ENCODE results near the gene LCLAT1. TPM values are rescaled to one million over a fixed set of nuclear protein-coding genes. Genes with fewer than 3 reads are reported as not detected.

LCLAT1 gene
- total RNA-seq, 2 donors from 2014 or later, result 30.2 to 34.2 TPM

DNA sequence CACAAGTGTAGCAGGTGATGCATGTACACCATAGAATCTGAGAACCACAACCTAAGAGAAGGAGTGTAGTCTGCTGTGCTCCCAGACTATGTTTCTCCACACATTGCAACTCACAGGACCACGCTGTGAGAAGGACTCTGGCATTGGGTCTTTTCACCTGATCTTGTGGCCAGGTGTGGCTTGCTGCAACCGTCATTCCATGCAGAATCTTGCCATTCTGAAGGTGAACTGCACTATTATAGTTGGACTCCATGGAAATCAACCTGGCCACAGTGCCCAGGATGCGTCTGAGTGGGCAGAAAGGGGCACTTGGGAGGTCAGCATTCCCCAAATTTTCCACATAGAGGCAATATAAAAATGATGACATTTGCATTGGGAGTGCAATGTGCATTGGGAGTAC lies 237.9 kb downstream of the LCLAT1 start:
- H3K27ac ChIP-seq (ENCODE audit: low read depth, low read length), result no peak overlapping the region
- H3K9me3 Mint-ChIP-seq, result no peaks in the 10 kb centered on the region
- TF ChIP-seq, protein P1, sequence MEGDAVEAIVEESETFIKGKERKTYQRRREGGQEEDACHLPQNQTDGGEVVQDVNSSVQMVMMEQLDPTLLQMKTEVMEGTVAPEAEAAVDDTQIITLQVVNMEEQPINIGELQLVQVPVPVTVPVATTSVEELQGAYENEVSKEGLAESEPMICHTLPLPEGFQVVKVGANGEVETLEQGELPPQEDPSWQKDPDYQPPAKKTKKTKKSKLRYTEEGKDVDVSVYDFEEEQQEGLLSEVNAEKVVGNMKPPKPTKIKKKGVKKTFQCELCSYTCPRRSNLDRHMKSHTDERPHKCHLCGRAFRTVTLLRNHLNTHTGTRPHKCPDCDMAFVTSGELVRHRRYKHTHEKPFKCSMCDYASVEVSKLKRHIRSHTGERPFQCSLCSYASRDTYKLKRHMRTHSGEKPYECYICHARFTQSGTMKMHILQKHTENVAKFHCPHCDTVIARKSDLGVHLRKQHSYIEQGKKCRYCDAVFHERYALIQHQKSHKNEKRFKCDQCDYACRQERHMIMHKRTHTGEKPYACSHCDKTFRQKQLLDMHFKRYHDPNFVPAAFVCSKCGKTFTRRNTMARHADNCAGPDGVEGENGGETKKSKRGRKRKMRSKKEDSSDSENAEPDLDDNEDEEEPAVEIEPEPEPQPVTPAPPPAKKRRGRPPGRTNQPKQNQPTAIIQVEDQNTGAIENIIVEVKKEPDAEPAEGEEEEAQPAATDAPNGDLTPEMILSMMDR (conservative IDR thresholded peaks at IDR 0.05), result no peak
- H3K36me3 Mint-ChIP-seq (ENCODE audit: low read depth), result no peaks in the 10 kb centered on the region
- no peak for DNase-seq
- H3K4me1 ChIP-seq (ENCODE audit: control insufficient read depth, insufficient read depth, low read length), result no peaks in the 10 kb centered on the region
- H3K36me3 ChIP-seq (ENCODE audit: control insufficient read depth, insufficient read depth, low read length), result no peaks in the 10 kb centered on the region
- H3K27ac Mint-ChIP-seq, result no peak overlapping the region
- H3K9me3 ChIP-seq (ENCODE audit: control insufficient read depth, low read length), result no peaks in the 10 kb centered on the region
- no peaks in the 10 kb centered on the region for H3K27me3 ChIP-seq (ENCODE audit: control insufficient read depth, insufficient read depth, low read length, poor library complexity, severe bottlenecking)
- H3K27me3 Mint-ChIP-seq (ENCODE audit: insufficient read depth), result peaks cover 3% of the 10 kb centered on the region
- 83 to 92% methylated on average over 1 to 3 of the region's 3 CpGs for WGBS, 2 experiments (ENCODE audit: insufficient coverage in 1 of 2, insufficient read length in 1 of 2)
- no peak overlapping the region for H3K9ac ChIP-seq (ENCODE audit: extremely low read depth, low read length, poor library complexity, severe bottlenecking)
- H3K4me1 Mint-ChIP-seq, result peaks cover 11% of the 10 kb centered on the region
- H3K4me3 ChIP-seq (ENCODE audit: low read length), result no peak overlapping the region
- H3K4me3 Mint-ChIP-seq, result no peak overlapping the region

DNA sequence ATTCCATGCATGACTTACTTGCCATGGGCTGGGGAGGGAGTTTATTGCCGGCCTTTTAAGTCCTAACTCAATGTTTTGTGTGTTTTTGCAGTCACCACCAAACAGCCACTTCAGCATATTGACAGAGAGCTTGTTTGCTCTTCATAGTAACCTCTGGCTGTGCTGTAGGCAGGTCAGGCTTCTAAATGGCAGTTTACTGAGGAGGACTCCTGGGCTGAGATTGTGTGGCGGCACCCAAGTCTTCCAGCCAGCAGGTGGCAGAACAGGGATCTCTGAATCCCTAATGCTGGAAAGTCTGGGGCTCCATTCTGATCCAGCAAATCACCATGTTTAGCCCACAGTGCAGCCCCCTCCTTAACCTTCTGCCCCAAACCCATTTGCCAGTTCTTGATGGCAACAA lies 239.0 kb downstream of the LCLAT1 start:
- Histone ChIP-seq H3K9me3 (ENCODE audit: control insufficient read depth, low read length) (no peaks in the 10 kb centered on the region), H3K4me1 (ENCODE audit: control insufficient read depth, insufficient read depth, low read length) (no peaks in the 10 kb centered on the region), H3K4me3 (ENCODE audit: low read length) (no peak overlapping the region), H3K9ac (ENCODE audit: extremely low read depth, low read length, poor library complexity, severe bottlenecking) (no peak overlapping the region), H3K36me3 (ENCODE audit: control insufficient read depth, insufficient read depth, low read length) (no peaks in the 10 kb centered on the region), H3K27me3 (ENCODE audit: control insufficient read depth, insufficient read depth, low read length, poor library complexity, severe bottlenecking) (no peaks in the 10 kb centered on the region), H3K27ac (ENCODE audit: low read depth, low read length) (no peak overlapping the region)
- no peaks in the 10 kb centered on the region for H3K36me3 Mint-ChIP-seq (ENCODE audit: low read depth)
- H3K27me3 Mint-ChIP-seq (ENCODE audit: insufficient read depth), result peaks cover 3% of the 10 kb centered on the region
- DNase-seq, result peak; percentile 79
- TF ChIP-seq, protein P1 (conservative IDR thresholded peaks at IDR 0.05), result peak; percentile 74
- peaks cover 11% of the 10 kb centered on the region for H3K4me1 Mint-ChIP-seq
- no peak overlapping the region for H3K4me3 Mint-ChIP-seq
- no peak overlapping the region for H3K27ac Mint-ChIP-seq
- no peaks in the 10 kb centered on the region for H3K9me3 Mint-ChIP-seq
- WGBS, 2 experiments (ENCODE audit: insufficient coverage in 1 of 2, insufficient read length in 1 of 2), result 92 to 94% methylated on average over 2 of the region's 2 CpGs

DNA sequence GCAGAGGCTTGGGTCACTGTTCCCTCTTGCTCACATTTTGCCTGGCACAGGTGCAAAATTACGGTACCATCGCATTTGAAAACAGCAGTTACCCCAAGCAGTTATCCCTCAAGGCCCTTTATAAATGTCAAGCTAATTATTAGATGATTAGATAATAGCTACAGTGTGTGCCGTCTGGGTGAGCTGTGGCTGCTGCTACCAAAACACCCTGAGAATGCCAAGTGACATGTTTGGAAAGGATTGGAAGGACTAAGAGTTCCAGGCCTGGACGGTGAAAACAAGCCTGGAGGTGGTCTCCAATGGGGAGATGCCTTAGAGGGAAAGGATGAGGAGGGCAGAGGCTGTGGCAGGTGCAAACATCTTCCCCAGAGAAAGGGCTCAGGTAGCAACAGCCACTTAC lies 239.6 kb downstream of the LCLAT1 start:
- Histone ChIP-seq H3K4me3 (ENCODE audit: low read length) (no peak overlapping the region), H3K9ac (ENCODE audit: extremely low read depth, low read length, poor library complexity, severe bottlenecking) (no peak overlapping the region), H3K9me3 (ENCODE audit: control insufficient read depth, low read length) (no peaks in the 10 kb centered on the region), H3K4me1 (ENCODE audit: control insufficient read depth, insufficient read depth, low read length) (no peaks in the 10 kb centered on the region), H3K36me3 (ENCODE audit: control insufficient read depth, insufficient read depth, low read length) (no peaks in the 10 kb centered on the region), H3K27ac (ENCODE audit: low read depth, low read length) (no peak overlapping the region), H3K27me3 (ENCODE audit: control insufficient read depth, insufficient read depth, low read length, poor library complexity, severe bottlenecking) (no peaks in the 10 kb centered on the region)
- WGBS, 2 experiments (ENCODE audit: insufficient coverage in 1 of 2, insufficient read length in 1 of 2), result 92 to 95% methylated on average over 2 to 4 of the region's 4 CpGs
- DNase-seq, result no peak
- TF ChIP-seq, protein P1 (conservative IDR thresholded peaks at IDR 0.05), result no peak
- Mint-ChIP-seq H3K27me3 (ENCODE audit: insufficient read depth) (peaks cover 7% of the 10 kb centered on the region), H3K27ac (no peak overlapping the region), H3K36me3 (ENCODE audit: low read depth) (no peaks in the 10 kb centered on the region), H3K4me1 (peaks cover 11% of the 10 kb centered on the region), H3K9me3 (no peaks in the 10 kb centered on the region), H3K4me3 (no peak overlapping the region)

Data from endodermal cell (in vitro differentiated cells).